Adrenal gland (tissue), 12 donors: ENCODE data around the gene MAD2L1. TPM values are rescaled to one million over a fixed set of nuclear protein-coding genes. Genes with fewer than 3 reads are reported as not detected.

Source experiments
- DNase-seq, 7 donors: peaks; one replicate each; pipeline ENCODE4 v3.0.0-alpha.2; 2019 to 2020
- H3K27ac ChIP-seq, 5 donors: fragments of 200-600 bp; sonication (generic) in 4 of 5; 1 replicate in 3 of 5; 2 replicates in 2 of 5; pipeline versions ENCODE4 v1.5.1 to v1.8.0; 2016 to 2020; ENCODE audit warnings: mild to moderate bottlenecking in 1 of 5
- H3K27me3 ChIP-seq: fragments of 200-600 bp; 2 replicates; pipeline ENCODE4 v1.8.0; 2021
- H3K36me3 ChIP-seq, 2 donors: fragments of 200-600 bp; replicated peaks in 1 of 2; 1 replicate in 1 of 2; 2 replicates in 1 of 2; pipeline versions ENCODE4 v1.5.1 to v1.8.0; 2018 to 2022
- H3K4me1 ChIP-seq, 2 donors: fragments of 200-600 bp; replicated peaks in 1 of 2; 1 replicate in 1 of 2; 2 replicates in 1 of 2; pipeline versions ENCODE4 v1.5.1 to v1.8.0; 2018 to 2021
- H3K4me3 ChIP-seq, 4 donors: fragments of 200-600 bp; sonication (generic) in 3 of 4; one replicate each; pipeline ENCODE4 v1.5.1; 2016 to 2018
- H3K9me3 ChIP-seq, 3 donors: fragments of 200-600 bp; sonication (generic) in 1 of 3; replicated peaks in 1 of 3; 1 replicate in 2 of 3; 2 replicates in 1 of 3; pipeline versions ENCODE4 v1.5.1 to v1.8.0; 2016 to 2021
- POLR2A ChIP-seq, 2 donors: fragments of 450-650 bp; IDR thresholded peaks; one replicate each; pipeline ENCODE4 v1.6.1; 2017; ENCODE audit warnings: antibody characterized with exemption in 2 of 2, mild to moderate bottlenecking in 2 of 2, moderate library complexity in 1 of 2
- WGBS, 4 donors: extraction: QIAGEN DNeasy Blood & Tissue Kit in 2 of 4; methylation state at CpG; one replicate each; pipeline versions ENCODE4 v1.1.5 to v1.1.7; 2013 to 2017; 5-methylcytosine and 5-hydroxymethylcytosine counted together
- intact Hi-C, 2 donors: fragments of 100-400 bp; cut with DNase I; formaldehyde crosslinking; loops; one replicate each; pipeline versions ENCODE4 v1.14.1 to v1.15.0; 2022 to 2023
- polyA plus RNA-seq, 3 donors: library from polyadenylated mRNA; stranded (reverse); fragments of 200-250 nt in 2 of 3; fragments of 350-450 nt in 1 of 3; fragmentation: Illumina TruSeq in 1 of 3; extraction: RNeasy Lipid Tissue Mini Kit (QIAGEN cat#74804) in 1 of 3; gene quantifications; one replicate each; pipeline ENCODE4 v1.2.3, GENCODE V29; 2013 to 2014
- total RNA-seq, 9 donors: library from RNA; depleted of rRNA in 4 of 9; stranded (reverse); fragments of >200 nt in 4 of 9; fragments of 120-200 nt in 1 of 9; fragmentation: NEBNext Ultra II Directional in 1 of 9; extraction: Animal tissue kit (Norgen Biotek cat#: 25700) in 1 of 9; gene quantifications; one replicate each; pipeline versions ENCODE4 v1.1.0 to v1.2.4, GENCODE V29; 2013 to 2023
- TF ChIP-seq, protein P1 (sequence below), 6 experiments: fragments of 450-650 bp in 4 of 6; fragments of 200-600 bp in 2 of 6; sonication (generic) in 1 of 6; IDR thresholded peaks; 1 replicate in 5 of 6; 2 replicates in 1 of 6; pipeline versions ENCODE4 v1.5.1 to v1.8.0; 2016 to 2021; ENCODE audit warnings: antibody characterized with exemption in 6 of 6, mild to moderate bottlenecking in 2 of 6, moderate library complexity in 1 of 6
- donor health status: healthy with polysubstance abuse.
- donor health status: Bipolar disorder and iron deficiency.
- donor health status: DM: yes; HTN: yes; CAD: no.
- donor health status: DM: no; HTN: no; CAD: no.
- donor health status: DM: no; HTN: no; CAD: no.
- donor health status: DM: yes; HTN: yes; CAD: no.

The MAD2L1 gene
- total and polyA plus RNA-seq, 12 donors: 0.61 to 18.0 (median 2.0) TPM

DNA sequence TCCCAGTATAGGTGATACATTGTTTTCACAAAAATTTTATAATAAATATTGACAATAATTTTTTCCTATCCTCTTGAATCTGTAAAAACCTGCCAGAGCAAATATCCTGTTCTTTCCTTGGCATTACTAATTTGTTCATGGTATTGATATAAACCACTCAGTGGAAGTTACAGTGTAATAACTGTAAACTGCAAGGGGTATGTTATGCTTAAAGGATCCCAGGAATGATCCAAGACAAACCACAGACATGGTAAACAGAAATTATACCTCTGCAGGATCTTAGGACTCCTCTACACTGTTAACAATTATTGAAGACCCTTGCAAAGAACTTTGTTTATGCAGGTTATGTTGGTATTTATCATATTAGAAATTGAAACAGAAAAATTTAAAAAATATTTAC lies 17.7 kb upstream of the MAD2L1 start:
- H3K27ac ChIP-seq: no peak overlapping the region
- no peak for DNase-seq
- no peak overlapping the region for H3K4me3 ChIP-seq
- intact Hi-C loops: no loop called here
- no peaks in the 10 kb centered on the region for H3K4me1 ChIP-seq
- no peaks in the 10 kb centered on the region for H3K27me3 ChIP-seq
- TF ChIP-seq, protein P1, sequence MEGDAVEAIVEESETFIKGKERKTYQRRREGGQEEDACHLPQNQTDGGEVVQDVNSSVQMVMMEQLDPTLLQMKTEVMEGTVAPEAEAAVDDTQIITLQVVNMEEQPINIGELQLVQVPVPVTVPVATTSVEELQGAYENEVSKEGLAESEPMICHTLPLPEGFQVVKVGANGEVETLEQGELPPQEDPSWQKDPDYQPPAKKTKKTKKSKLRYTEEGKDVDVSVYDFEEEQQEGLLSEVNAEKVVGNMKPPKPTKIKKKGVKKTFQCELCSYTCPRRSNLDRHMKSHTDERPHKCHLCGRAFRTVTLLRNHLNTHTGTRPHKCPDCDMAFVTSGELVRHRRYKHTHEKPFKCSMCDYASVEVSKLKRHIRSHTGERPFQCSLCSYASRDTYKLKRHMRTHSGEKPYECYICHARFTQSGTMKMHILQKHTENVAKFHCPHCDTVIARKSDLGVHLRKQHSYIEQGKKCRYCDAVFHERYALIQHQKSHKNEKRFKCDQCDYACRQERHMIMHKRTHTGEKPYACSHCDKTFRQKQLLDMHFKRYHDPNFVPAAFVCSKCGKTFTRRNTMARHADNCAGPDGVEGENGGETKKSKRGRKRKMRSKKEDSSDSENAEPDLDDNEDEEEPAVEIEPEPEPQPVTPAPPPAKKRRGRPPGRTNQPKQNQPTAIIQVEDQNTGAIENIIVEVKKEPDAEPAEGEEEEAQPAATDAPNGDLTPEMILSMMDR (IDR thresholded peaks at IDR 0.05): no peak
- TF ChIP-seq POLR2A (IDR thresholded peaks at IDR 0.05): no peak
- no peaks in the 10 kb centered on the region for H3K36me3 ChIP-seq
- no peaks in the 10 kb centered on the region for H3K9me3 ChIP-seq

DNA sequence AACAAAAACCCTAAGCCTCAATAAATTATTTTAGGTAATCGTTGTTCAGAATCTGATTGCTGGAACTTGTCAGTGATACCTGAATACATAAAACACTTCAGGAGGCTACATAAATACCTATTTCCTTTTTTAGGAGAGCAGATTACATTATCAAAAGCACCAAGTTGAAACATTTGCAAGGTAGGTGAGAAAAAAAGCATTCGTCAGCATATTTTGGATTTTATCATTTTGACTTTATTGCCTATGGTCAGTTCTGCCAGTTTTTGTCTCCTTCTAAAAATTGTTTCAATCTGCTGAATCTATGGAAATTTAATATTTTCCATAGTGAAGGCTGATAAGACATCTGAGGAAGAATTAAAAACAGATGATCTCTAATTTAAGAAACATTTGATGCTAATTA lies 16.5 kb upstream of the MAD2L1 start:
- no peak for TF ChIP-seq POLR2A (IDR thresholded peaks at IDR 0.05)
- TF ChIP-seq, protein P1 (IDR thresholded peaks at IDR 0.05): no peak
- intact Hi-C loops: no loop called here

DNA sequence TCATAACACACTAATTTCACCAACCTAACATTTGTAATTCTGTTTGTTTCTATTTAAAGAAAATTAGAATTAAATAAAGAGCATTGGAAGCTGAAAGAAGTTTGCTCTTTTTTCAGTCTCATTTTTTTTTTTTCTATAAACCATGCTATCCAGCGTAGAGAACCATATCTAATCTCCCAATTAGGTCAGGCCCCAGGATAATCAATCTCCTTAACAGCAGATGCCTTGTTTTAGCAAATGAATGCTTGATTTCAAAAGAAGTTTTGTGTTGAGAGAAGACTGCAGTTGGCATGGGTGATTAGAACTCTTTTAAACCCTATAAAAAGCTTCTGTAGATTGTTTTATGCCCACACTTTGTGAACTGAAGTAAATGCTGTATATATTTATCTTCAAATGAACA lies 15.6 kb upstream of the MAD2L1 start:
- H3K36me3 ChIP-seq: no peaks in the 10 kb centered on the region
- intact Hi-C loops: no loop called here
- H3K4me1 ChIP-seq: no peaks in the 10 kb centered on the region
- no peak for TF ChIP-seq POLR2A (IDR thresholded peaks at IDR 0.05)
- TF ChIP-seq, protein P1 (IDR thresholded peaks at IDR 0.05): no peak
- no peaks in the 10 kb centered on the region for H3K27me3 ChIP-seq
- H3K27ac ChIP-seq: no peak overlapping the region
- DNase-seq: no peak
- H3K9me3 ChIP-seq: no peaks in the 10 kb centered on the region
- 41 to 56% (median 53%) methylated on average over 1 of the region's 1 CpG for WGBS, 4 donors
- H3K4me3 ChIP-seq: no peak overlapping the region

More for the DNA sequence above, 16.5 kb upstream of the MAD2L1 start:
- no peak overlapping the region for H3K27ac ChIP-seq
- H3K9me3 ChIP-seq: no peaks in the 10 kb centered on the region
- DNase-seq: no peak
- H3K27me3 ChIP-seq: no peaks in the 10 kb centered on the region
- H3K4me3 ChIP-seq: no peak overlapping the region
- no peaks in the 10 kb centered on the region for H3K36me3 ChIP-seq
- H3K4me1 ChIP-seq: no peaks in the 10 kb centered on the region
- 88 to 98% (median 94%) methylated on average over 2 of the region's 2 CpGs for WGBS, 4 donors

DNA sequence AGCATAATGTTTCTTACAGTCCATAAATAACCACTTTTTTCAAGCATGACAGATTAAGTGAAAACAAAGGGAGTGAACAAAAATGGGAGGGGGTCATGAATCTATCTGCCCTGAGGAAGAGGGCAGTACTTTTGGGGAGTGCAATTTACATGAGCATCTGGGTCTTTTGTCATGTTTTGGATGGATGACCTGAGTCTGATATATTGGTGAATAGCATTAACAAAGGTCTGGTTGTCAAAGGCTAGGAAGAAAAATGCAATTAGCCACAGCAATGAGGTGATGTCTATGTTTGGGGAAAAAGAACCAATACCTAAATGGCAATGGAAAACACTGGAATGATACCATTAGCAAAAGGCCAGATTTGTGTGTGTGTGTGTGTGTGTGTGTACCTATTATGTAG lies 15.1 kb upstream of the MAD2L1 start:
- H3K9me3 ChIP-seq: no peaks in the 10 kb centered on the region
- DNase-seq: no peak
- H3K27ac ChIP-seq: no peak overlapping the region
- no peak overlapping the region for H3K4me3 ChIP-seq
- no peaks in the 10 kb centered on the region for H3K4me1 ChIP-seq
- no peak for TF ChIP-seq POLR2A (IDR thresholded peaks at IDR 0.05)
- no peaks in the 10 kb centered on the region for H3K36me3 ChIP-seq
- intact Hi-C loops: no loop called here
- H3K27me3 ChIP-seq: no peaks in the 10 kb centered on the region

DNA sequence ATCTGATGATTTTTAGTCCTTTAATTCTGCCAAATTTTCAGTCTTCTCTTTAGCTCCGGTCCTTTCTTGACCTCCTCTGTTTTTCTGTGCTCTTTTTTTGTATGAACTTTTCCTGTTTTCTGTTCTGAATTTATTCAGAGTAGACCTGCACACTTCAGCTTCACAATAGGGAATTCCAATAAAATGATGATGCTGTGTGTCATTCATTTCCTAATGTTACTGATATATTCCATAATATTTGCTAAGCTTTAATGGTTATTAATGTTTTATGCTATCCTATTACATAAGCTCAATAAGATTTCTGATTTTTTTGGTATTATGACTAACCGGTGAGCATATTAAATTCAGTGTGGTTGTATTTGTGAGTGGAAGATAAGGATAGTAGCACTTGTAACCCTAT lies 13.9 kb upstream of the MAD2L1 start:
- Histone ChIP-seq H3K36me3 (no peaks in the 10 kb centered on the region), H3K4me3 (no peak overlapping the region), H3K27me3 (no peaks in the 10 kb centered on the region), H3K9me3 (no peaks in the 10 kb centered on the region), H3K27ac (no peak overlapping the region), H3K4me1 (no peaks in the 10 kb centered on the region)
- intact Hi-C loops: no loop called here
- DNase-seq: no peak
- TF ChIP-seq, protein P1 (IDR thresholded peaks at IDR 0.05): no peak
- no peak for TF ChIP-seq POLR2A (IDR thresholded peaks at IDR 0.05)
- 69 to 81% (median 78%) methylated on average over 2 of the region's 2 CpGs for WGBS, 4 donors
